Stimulated activated CD4-positive, alpha-beta T cell treated with anti-CD3 and anti-CD28 coated beads, Interleukin-1b, Interleukin-23, amount 100 ng/mL, for 1 hour (primary cell): Measurements from ENCODE around the gene KATNAL2.
A peak's percentile ranks its signal among the peaks of the same experiment; 100 is the strongest.
"Not testable (repeated sequence)": the region's sequence is repeated elsewhere in the genome, so short reads cannot be mapped to it uniquely, and the experiment has no call there.

ENCODE experiments used
- DNase-seq, 2 donors: peaks; one replicate each; pipeline ENCODE4 v3.0.0-alpha.2; 2020; ENCODE audit warnings: low read depth in 2 of 2

KATNAL2 gene

GRCh38 chr18:46939337-46939963 lies 22.0 kb downstream of the KATNAL2 start:
- no peak for DNase-seq

GRCh38 chr18:46939998-46940571 lies 22.7 kb downstream of the KATNAL2 start:
- DNase-seq = no peak

- DNase-seq = no peak
Observed at GRCh38 chr18:46942646-46943045, 25.2 kb downstream of the KATNAL2 start.

DNA sequence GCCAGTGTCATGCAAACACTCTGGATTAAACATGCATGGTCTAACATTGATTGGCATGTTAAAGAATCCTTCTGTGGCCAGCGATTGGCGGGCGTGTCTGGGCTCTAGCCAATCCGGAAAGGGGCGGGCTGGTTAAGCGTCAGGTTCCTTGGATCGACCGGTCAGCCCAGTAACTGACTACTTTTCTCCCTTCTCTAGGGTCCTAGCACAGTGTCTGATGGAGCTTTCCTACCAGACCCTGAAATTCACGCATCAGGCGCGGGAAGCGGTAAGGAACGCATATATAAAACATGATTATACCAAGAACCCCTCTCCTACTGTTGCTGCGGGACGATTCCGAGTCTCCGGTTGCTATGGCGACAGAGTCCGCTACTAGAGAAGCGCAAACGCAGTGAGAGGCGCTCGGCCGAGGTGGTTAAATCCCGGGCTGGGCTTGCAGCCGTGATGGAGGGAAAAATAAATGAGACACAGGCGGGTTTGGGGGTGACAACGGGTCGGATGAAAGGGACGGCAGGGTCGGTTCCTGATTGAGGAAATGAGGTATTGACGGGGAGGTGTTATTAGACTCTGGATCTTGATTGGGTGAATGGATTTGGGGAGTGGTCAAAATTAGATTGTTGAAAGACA lies 29.4 kb downstream of the KATNAL2 start:
- peak in 1 of 2 donors; percentile 5 for DNase-seq

DNA sequence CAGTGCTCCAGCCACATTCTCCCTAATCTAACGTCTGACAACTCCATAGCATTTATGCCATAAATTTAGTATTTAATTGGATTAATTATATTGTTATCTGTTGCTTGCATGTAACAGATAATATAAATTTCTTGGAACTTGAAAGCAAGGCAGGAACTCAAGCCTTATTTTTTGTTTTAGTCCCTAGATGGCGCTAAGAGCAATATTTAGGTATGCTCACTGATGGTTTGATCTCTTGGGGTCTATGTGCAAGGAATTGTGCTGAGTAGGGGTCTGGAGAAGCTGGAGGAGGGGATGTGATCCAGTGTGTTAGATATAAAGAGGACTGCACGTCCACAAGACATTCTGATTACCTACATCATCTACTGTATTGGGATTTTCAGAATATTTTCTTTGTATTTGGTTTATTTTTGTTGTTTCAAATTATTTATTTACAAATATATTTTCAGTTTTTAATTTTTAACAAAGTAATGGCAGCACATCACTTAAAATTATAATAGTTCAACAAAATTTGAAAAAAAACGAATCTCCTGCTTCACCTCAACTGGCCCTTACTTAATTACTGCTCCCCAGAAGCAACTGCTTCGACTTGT lies 32.8 kb downstream of the KATNAL2 start:
- no peak for DNase-seq

DNA sequence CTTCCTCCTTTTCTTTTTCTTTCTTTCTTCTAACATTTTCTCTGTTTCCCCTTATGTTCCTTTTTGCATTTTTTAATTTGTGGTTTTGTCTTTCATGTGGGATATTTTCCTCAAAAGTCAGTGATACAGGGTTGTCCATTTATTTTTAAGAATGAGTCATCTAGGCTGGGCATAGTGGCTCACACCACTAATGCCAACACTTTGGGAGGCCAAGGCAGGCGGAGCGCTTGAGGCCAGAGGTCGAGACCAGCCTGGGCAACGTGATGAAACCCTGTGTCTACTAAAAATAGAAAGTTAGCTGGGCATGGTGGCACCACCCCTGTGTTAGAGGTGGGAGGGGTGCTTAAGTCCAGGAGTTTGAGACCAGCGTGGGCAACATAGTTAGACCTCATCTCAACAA lies 35.8 kb downstream of the KATNAL2 start:
- no peak for DNase-seq

DNA sequence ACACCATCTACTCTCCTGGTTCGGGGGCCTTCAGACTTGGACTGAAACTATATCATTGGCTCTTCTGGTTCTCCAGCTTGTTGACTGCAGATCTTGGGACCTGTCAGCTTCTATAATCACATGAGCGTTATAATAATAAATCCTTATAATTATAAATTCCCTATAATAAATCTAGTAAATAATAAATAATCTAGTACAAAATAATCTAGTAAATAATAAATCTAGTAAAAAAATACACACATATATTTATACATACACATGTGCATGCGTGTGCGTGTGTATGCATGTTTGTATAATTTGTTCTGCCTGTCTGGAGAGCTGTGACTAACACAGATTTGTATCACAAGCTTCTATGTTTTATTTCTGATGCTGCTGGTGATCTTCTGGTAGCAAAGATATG lies 40.8 kb downstream of the KATNAL2 start:
- no peak for DNase-seq

DNA sequence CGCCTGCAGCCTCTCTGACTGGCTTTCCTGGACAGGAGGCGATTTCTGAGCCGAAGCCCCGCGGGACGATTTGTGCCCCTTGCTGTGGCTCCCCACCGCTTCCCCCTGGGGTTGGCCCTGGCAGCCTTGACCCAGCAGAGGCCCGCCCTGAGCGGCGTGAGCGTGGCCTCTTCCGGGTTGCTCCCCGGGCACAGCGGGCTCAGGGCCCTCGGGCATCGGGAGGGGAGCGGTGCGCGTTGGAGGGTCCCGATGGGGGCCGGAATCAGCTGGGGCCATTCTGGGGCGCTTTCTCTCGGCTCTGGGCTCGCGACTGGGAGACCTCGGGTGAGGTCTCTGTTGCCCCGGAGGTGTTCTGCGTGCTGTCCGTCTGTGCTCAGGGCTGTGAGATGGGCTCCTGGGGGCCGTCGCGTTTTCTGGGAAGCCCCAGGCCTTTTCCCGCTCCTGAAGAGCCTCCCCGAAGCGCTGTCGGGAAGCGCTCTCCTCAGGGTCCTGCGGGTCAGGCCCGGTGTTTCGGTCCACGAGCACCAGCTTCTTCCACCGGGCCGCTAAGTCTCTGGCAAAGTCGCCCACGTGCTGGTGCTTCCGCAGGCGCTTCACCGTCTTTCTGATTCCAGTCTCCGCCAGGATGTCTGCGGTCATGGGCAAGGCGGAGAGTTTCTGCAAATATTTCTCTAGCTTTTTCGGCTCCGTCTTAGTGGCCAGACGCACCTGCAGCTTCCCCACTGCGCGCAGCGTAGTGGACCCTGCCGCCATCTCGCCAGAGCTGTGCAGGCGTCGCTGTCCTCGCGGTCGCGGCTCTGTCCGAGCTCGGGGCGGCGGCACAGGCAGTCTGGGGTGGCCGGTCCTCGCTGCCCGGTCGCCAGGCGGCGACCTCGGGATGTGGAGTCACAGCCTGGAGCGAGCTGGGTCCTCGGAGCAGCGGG lies 46.5 kb downstream of the KATNAL2 start:
- DNase-seq = not testable (repeated sequence)

DNA sequence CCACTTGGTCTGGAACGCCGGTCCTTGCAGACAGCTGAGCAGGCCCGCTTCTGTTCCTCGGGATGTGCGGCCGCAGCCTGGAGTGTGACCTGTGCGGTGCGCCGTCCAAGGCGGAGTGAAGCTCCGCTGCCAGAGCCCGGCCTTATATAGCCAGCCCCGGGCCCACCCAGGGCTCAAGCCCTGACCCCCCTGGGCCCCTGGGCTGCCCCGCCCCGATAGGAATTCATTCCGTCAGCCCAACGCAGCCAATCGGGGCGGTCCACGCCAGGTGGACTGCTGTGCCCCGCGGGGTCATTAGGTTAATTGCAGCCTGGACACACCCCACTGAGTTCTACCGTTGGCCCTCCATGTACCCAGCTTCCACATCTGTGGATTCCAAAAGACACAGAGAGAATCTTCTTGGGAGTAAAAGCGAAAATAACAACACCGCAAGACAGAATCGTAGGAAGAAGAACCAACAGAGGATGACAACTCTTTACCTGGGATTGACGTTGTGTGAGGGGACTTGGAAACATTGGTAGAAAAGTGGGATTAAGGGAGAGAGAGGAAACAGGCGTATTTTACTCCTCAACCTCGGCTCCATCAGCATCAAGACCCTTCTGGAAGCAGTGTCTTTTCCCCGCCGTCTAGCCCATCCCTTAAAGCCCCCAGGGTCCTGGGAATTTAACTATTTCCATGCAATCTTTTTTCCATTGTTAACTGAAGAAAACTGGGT lies 47.3 kb downstream of the KATNAL2 start:
- not testable (repeated sequence) for DNase-seq

GRCh38 chr18:46966266-46966665 lies 48.9 kb downstream of the KATNAL2 start:
- not testable (repeated sequence) for DNase-seq

DNA sequence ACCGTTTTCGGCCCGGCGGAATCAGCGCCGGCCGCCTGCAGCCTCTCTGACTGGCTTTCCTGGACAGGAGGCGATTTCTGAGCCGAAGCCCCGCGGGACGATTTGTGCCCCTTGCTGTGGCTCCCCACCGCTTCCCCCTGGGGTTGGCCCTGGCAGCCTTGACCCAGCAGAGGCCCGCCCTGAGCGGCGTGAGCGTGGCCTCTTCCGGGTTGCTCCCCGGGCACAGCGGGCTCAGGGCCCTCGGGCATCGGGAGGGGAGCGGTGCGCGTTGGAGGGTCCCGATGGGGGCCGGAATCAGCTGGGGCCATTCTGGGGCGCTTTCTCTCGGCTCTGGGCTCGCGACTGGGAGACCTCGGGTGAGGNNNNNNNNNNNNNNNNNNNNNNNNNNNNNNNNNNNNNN lies 52.1 kb downstream of the KATNAL2 start:
- not testable (repeated sequence) for DNase-seq

DNA sequence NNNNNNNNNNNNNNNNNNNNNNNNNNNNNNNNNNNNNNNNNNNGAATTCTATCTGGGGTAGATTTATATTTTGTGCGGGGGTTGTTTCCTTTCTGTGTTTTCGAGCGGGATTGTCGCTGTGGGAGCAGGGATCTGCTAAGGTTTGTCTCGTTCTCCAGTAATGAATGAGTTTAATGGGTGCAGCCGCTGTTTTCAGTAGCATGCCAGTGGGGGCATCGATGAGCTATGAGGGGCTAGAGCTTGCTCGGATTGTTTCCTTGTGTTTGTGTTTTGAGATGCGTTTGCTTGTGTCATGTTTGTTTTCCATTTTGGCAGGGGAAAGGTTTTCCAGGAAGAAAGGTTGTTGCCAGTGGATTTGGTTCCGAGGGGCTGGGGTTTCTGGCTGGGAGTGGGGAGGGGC lies 102.5 kb downstream of the KATNAL2 start:
- not testable (repeated sequence) for DNase-seq

- not testable (repeated sequence) for DNase-seq
Observed at GRCh38 chr18:47020757-47021156, 103.4 kb downstream of the KATNAL2 start.

DNA sequence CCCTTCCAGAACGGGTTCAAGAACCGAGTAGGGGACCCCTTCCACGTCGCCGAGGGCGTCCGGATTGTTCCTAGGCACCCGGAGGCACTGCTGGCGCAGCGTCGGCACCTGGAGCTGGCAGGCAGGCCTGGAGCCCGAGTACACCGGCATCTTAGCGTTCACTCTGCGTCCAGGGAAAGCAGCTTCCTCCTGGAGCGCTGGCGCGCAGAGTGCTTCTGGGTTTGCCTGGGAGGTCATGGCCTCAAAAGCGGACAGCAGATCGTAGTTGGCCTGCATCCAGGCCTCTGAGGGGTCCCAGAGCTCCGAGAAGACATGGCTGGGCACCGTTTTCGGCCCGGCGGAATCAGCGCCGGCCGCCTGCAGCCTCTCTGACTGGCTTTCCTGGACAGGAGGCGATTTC lies 105.4 kb downstream of the KATNAL2 start:
- DNase-seq = not testable (repeated sequence)

GRCh38 chr18:47023769-47024465 lies 106.5 kb downstream of the KATNAL2 start:
- not testable (repeated sequence) for DNase-seq

DNA sequence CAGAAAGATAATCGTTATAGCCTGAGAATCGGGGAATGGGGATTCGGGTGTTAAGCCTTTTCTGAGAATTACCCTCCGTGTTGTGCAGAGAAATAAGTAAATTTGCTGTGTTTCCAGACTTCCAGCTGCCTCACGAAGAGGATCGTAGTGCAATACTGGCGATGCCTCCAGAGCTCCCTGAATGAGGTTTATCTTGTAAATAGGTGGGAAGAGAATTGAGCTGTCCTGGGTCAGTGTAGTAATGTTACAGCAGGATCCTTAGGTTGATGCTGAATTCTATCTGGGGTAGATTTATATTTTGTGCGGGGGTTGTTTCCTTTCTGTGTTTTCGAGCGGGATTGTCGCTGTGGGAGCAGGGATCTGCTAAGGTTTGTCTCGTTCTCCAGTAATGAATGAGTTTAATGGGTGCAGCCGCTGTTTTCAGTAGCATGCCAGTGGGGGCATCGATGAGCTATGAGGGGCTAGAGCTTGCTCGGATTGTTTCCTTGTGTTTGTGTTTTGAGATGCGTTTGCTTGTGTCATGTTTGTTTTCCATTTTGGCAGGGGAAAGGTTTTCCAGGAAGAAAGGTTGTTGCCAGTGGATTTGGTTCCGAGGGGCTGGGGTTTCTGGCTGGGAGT lies 108.3 kb downstream of the KATNAL2 start:
- not testable (repeated sequence) for DNase-seq

DNA sequence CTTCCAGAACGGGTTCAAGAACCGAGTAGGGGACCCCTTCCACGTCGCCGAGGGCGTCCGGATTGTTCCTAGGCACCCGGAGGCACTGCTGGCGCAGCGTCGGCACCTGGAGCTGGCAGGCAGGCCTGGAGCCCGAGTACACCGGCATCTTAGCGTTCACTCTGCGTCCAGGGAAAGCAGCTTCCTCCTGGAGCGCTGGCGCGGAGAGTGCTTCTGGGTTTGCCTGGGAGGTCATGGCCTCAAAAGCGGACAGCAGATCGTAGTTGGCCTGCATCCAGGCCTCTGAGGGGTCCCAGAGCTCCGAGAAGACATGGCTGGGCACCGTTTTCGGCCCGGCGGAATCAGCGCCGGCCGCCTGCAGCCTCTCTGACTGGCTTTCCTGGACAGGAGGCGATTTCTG lies 111.3 kb downstream of the KATNAL2 start:
- DNase-seq = not testable (repeated sequence)

DNA sequence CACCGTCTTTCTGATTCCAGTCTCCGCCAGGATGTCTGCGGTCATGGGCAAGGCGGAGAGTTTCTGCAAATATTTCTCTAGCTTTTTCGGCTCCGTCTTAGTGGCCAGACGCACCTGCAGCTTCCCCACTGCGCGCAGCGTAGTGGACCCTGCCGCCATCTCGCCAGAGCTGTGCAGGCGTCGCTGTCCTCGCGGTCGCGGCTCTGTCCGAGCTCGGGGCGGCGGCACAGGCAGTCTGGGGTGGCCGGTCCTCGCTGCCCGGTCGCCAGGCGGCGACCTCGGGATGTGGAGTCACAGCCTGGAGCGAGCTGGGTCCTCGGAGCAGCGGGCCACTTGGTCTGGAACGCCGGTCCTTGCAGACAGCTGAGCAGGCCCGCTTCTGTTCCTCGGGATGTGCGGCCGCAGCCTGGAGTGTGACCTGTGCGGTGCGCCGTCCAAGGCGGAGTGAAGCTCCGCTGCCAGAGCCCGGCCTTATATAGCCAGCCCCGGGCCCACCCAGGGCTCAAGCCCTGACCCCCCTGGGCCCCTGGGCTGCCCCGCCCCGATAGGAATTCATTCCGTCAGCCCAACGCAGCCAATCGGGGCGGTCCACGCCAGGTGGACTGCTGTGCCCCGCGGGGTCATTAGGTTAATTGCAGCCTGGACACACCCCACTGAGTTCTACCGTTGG lies 112.4 kb downstream of the KATNAL2 start:
- not testable (repeated sequence) for DNase-seq

- DNase-seq = not testable (repeated sequence)
Observed at GRCh38 chr18:47030887-47031286, 113.5 kb downstream of the KATNAL2 start.
